GM23338 (cell line): ENCODE data around the gene NIPSNAP2. TPM values are rescaled to one million over a fixed set of nuclear protein-coding genes. Genes with fewer than 3 reads are reported as not detected.

Experiments used
- ATAC-seq: fragments of 200-7000 bp; cut with Tn5 transposase; 3 replicates; pipeline ENCODE4 v1.9.1; 2020
- DNase-seq: peaks from one replicate; pipeline ENCODE4 v3.0.0-alpha.2; 2015; ENCODE audit warnings: low spot score
- H2AFZ ChIP-seq: fragments of 200-600 bp; sonication (generic); 2 replicates; pipeline ENCODE4 v1.8.0; 2016; ENCODE audit warnings: antibody characterized with exemption, mild to moderate bottlenecking, moderate library complexity
- H3F3A ChIP-seq: fragments of 200-600 bp; sonication (generic); replicated peaks from 2 replicates; pipeline ENCODE4 v1.8.0; 2017; ENCODE audit warnings: antibody characterized with exemption, mixed run types, low read depth
- H3K27ac ChIP-seq: fragments of 200-600 bp; sonication (generic); 2 replicates; pipeline ENCODE4 v1.6.1; 2016; ENCODE audit warnings: low read depth
- H3K27me3 ChIP-seq: fragments of 200-600 bp; sonication (generic); 2 replicates; pipeline ENCODE4 v1.8.0; 2016; ENCODE audit warnings: mild to moderate bottlenecking, mixed run types, moderate library complexity; ENCODE audit not compliant: insufficient read depth
- H3K36me3 ChIP-seq: fragments of 200-600 bp; sonication (generic); 2 replicates; pipeline ENCODE4 v1.8.0; 2016; ENCODE audit warnings: mild to moderate bottlenecking; ENCODE audit not compliant: insufficient read depth
- H3K4me1 ChIP-seq: fragments of 200-600 bp; sonication (generic); 2 replicates; pipeline ENCODE4 v1.8.0; 2016; ENCODE audit warnings: mild to moderate bottlenecking, moderate library complexity; ENCODE audit not compliant: insufficient read depth
- H3K4me2 ChIP-seq: fragments of 200-600 bp; sonication (generic); 2 replicates; pipeline ENCODE4 v1.7.1; 2017; ENCODE audit warnings: mixed run types
- H3K4me3 ChIP-seq: fragments of 200-600 bp; sonication (generic); 2 replicates; pipeline ENCODE4 v1.6.1; 2016; ENCODE audit warnings: mixed run types
- H3K79me2 ChIP-seq: fragments of 200-600 bp; sonication (generic); replicated peaks from 2 replicates; pipeline ENCODE4 v1.8.0; 2017; ENCODE audit warnings: mild to moderate bottlenecking; ENCODE audit not compliant: insufficient read depth
- H3K9me2 ChIP-seq: fragments of 200-600 bp; sonication (generic); 2 replicates; pipeline ENCODE4 v1.8.0; 2017; ENCODE audit not compliant: insufficient read depth
- H4K20me1 ChIP-seq: fragments of 200-600 bp; sonication (generic); replicated peaks from 2 replicates; pipeline ENCODE4 v1.8.0; 2017; ENCODE audit warnings: mild to moderate bottlenecking; ENCODE audit not compliant: insufficient read depth
- H3K27ac Mint-ChIP-seq: 2 replicates; pipeline ENCODE4 v1.8.0; 2020; ENCODE audit warnings: inconsistent platforms, mild to moderate bottlenecking, moderate library complexity, mixed read lengths
- H3K27me3 Mint-ChIP-seq: 3 replicates; pipeline ENCODE4 v1.8.0; 2022; ENCODE audit warnings: low read depth, mild to moderate bottlenecking, moderate library complexity, mixed read lengths, inconsistent platforms; ENCODE audit not compliant: insufficient read depth, poor library complexity
- H3K36me3 Mint-ChIP-seq: 3 replicates; pipeline ENCODE4 v1.8.0; 2021; ENCODE audit warnings: low read depth, mild to moderate bottlenecking, inconsistent platforms, moderate library complexity, mixed read lengths
- H3K4me1 Mint-ChIP-seq: 3 replicates; pipeline ENCODE4 v1.8.0; 2020; ENCODE audit warnings: mild to moderate bottlenecking, inconsistent platforms, mixed read lengths
- H3K4me3 Mint-ChIP-seq: 3 replicates; pipeline ENCODE4 v1.8.0; 2021; ENCODE audit warnings: moderate library complexity, mild to moderate bottlenecking, inconsistent platforms, mixed read lengths
- H3K9me3 Mint-ChIP-seq: 3 replicates; pipeline ENCODE4 v1.8.0; 2020; ENCODE audit warnings: moderate library complexity, mild to moderate bottlenecking, inconsistent platforms, mixed read lengths
- EZH2phosphoT487 ChIP-seq: fragments of 200-600 bp; sonication (generic); IDR thresholded peaks from one replicate; pipeline ENCODE4 v1.8.1; 2018; ENCODE audit warnings: antibody characterized with exemption; ENCODE audit not compliant: unreplicated experiment
- JUNB ChIP-seq: IDR thresholded peaks from one replicate; pipeline ENCODE4 v1.6.1; 2016; ENCODE audit warnings: antibody characterized with exemption; ENCODE audit not compliant: unreplicated experiment
- NANOG ChIP-seq: IDR thresholded peaks from 2 replicates; pipeline ENCODE4 v1.6.1; 2016; ENCODE audit warnings: antibody characterized with exemption, borderline replicate concordance
- REST ChIP-seq: IDR thresholded peaks from one replicate; pipeline ENCODE4 v1.6.1; 2018; ENCODE audit warnings: antibody characterized with exemption; ENCODE audit not compliant: unreplicated experiment
- ZNF114 ChIP-seq: fragments of 250-450 bp; sonication (Bioruptor Pico); IDR thresholded peaks from 2 replicates; pipeline ENCODE4 v1.5.0; 2020; ENCODE audit warnings: mild to moderate bottlenecking, moderate library complexity
- ZNF462 ChIP-seq: fragments of 250-450 bp; sonication (Bioruptor Pico); IDR thresholded peaks from 2 replicates; pipeline ENCODE4 v1.5.0; 2020; ENCODE audit warnings: mild to moderate bottlenecking, moderate library complexity
- polyA plus RNA-seq: library from polyadenylated mRNA; unstranded; fragments of >200 nt; fragmentation: Nextera tagmentation; extraction: Ambion mirVana; gene quantifications from 2 replicates; pipeline ENCODE4 v1.2.1, GENCODE V29; 2016
- total RNA-seq: library from RNA; depleted of rRNA; stranded (reverse); fragments of >200 nt; shearing (Covaris generic); gene quantifications from 2 replicates; pipeline ENCODE4 v1.2.3, GENCODE V29; 2014

NIPSNAP2 gene
- total and polyA plus RNA-seq, 2 experiments from 2014 or later, result 29.8 to 30.5 TPM

- Histone ChIP-seq H2AFZ (no peak overlapping the region), H3F3A (no peaks in the 10 kb centered on the region), H3K27ac (no peak overlapping the region), H4K20me1 (no peaks in the 10 kb centered on the region; the same call in 1 of the 2 replicates), H3K4me2 (no peak overlapping the region), H3K79me2 (peaks cover 18% of the 10 kb centered on the region), H3K9me2 (no peaks in the 10 kb centered on the region), H3K4me3 (no peak overlapping the region), H3K27me3 (no peaks in the 10 kb centered on the region), H3K36me3 (peaks cover 14% of the 10 kb centered on the region), H3K4me1 (no peaks in the 10 kb centered on the region)
- Mint-ChIP-seq H3K9me3 (no peaks in the 10 kb centered on the region), H3K4me1 (peaks cover 3% of the 10 kb centered on the region; the same call in 1 of the 3 replicates), H3K4me3 (no peak overlapping the region), H3K36me3 (peaks cover 45% of the 10 kb centered on the region), H3K27me3 (no peaks in the 10 kb centered on the region), H3K27ac (no peak overlapping the region)
- no peak for DNase-seq
- TF ChIP-seq JUNB (no peak), ZNF114 (no peak), ZNF462 (CRISPR knock-in tag) (no peak), REST (no peak), NANOG (no peak), EZH2phosphoT487 (no peak)
- no peak for ATAC-seq
Measured at GRCh38 chr7:55957190-55957589, 7.2 kb upstream of the NIPSNAP2 start.
